AG09319 (cell line): ENCODE results near the gene RGS14.
"Not testable (repeated sequence)": the region's sequence is repeated elsewhere in the genome, so short reads cannot be mapped to it uniquely, and the experiment has no call there.

Experiments
- DNase-seq: peaks from one replicate; pipeline ENCODE4 v3.0.0-alpha.2; 2010; ENCODE audit warnings: low read depth; ENCODE audit errors: extremely low read depth
- TF ChIP-seq, protein P1 (sequence below): IDR thresholded peaks from 2 replicates; pipeline ENCODE4 v1.5.1; 2011; ENCODE audit warnings: low read depth, mild to moderate bottlenecking, inconsistent platforms, low read length, moderate library complexity

The RGS14 gene

DNA sequence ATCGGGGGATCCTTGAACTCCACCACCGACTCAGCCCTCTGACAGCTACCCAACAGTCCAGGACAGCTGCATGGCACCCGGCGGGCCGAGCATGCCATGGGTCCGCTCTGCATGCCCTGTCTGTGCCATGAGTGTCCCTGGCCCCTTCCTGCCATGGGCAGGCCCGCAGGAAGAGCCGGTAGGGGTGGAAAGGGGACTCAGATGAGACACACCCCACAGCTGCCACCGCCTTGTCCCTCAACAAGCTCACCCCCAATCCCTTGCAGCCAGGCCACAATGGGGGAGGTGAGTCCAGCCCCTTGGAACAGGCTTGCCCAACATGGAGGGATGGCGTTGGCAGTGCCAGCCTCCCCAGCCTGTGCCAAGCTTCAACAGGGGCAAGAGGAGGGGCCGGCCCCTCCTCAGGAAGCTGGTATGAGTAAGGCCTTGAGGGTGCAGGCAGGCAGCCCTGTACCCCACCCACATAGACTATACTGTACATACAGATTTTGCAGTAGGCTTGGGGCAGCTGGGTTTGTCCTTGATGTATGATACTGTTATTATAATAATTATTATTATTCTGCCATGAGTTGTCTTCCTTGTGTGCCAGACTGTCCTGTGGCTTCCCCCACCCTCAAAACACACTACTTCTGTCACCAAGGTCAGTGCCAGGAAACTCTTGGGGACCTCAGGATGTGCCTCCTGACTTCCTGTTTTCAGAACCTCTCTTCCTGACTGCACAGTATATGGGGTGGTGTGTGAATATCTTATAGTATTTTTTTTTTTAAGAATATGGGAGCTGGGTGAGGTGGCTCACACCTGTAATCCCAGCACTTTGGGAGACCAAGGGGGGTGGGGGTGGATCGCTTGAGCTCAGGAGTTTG lies 14.5 kb downstream of the RGS14 start:
- TF ChIP-seq, protein P1, sequence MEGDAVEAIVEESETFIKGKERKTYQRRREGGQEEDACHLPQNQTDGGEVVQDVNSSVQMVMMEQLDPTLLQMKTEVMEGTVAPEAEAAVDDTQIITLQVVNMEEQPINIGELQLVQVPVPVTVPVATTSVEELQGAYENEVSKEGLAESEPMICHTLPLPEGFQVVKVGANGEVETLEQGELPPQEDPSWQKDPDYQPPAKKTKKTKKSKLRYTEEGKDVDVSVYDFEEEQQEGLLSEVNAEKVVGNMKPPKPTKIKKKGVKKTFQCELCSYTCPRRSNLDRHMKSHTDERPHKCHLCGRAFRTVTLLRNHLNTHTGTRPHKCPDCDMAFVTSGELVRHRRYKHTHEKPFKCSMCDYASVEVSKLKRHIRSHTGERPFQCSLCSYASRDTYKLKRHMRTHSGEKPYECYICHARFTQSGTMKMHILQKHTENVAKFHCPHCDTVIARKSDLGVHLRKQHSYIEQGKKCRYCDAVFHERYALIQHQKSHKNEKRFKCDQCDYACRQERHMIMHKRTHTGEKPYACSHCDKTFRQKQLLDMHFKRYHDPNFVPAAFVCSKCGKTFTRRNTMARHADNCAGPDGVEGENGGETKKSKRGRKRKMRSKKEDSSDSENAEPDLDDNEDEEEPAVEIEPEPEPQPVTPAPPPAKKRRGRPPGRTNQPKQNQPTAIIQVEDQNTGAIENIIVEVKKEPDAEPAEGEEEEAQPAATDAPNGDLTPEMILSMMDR: no peak
- no peak for DNase-seq

DNA sequence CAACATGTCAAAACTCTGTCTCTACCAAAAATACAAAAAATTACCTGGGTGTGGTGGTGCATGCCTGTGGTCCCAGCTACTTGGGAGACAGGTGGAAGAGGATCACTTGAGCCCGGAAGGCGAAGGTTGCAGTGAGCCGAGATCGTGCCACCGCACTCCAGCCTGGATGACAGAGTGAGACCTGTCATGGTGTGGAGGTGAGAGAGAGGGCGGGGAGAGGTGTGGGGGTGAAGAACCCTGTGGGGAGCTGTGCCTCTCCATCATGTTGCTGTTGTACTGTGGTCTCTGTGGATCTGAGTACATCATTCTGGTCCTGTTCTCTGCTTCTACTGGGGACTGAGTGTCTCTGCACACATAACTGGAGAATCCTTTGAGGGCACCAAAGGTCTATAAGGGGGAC lies 15.2 kb downstream of the RGS14 start:
- TF ChIP-seq, protein P1: no peak
- no peak for DNase-seq

DNA sequence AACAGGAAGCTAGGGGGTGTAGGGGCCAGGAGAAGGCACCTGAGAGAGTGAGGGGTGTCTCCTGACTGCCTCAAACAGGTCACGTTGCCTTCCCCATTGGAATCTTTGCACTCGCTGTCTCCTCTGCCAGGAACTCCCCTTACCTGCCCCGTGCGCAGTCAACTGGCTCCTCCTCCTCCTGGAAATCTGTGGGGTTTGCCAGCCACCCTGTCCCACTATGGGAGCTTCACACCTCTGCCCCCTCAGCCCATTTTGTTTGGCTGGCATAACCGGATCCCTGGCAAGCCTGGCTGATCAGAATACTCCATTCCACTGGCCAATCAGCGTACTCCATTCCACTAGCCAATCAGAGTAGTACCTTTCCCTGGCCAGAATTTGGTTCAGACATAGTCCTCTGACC lies 16.1 kb downstream of the RGS14 start:
- TF ChIP-seq, protein P1: no peak
- DNase-seq: no peak

DNA sequence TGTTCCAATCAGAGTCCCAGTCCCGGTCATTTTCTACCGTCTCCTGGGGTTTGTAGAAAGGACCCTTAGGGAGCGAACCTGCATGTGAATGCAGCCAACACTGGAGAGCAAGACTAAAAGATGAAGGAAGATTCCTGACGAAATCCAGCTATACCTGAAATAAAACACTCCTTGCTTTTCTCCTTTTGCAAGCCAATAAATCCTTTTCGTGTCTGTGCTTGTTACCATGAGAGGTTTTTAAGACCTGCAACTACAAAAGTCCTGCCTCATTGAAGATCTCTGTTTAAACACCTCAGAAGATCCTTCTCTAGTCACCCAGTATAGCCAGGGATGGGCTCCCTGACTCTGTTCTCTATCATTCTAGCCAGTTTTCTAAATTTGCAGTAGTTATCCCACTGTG lies 16.5 kb downstream of the RGS14 start:
- no peak for DNase-seq
- TF ChIP-seq, protein P1: no peak

DNA sequence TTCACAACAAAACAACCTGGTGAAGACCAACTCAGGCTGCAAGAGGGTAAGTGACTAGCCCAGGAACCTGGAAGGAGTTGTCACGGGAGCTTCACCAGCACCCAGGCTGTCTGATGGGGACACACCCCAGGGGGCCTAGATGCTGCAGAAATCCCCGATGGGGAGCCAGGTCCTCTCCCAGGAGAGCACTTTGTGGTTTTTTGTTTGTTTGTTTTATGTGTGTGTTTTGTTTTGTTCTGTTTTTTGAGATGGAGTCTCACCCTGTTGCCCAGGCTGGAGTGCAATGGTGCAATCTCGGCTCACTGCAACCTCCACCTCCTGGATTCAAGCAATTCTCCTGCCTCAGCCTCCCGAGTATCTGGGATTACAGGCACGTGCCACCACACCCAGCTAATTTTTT lies 17.8 kb downstream of the RGS14 start:
- DNase-seq: not testable (repeated sequence)

DNA sequence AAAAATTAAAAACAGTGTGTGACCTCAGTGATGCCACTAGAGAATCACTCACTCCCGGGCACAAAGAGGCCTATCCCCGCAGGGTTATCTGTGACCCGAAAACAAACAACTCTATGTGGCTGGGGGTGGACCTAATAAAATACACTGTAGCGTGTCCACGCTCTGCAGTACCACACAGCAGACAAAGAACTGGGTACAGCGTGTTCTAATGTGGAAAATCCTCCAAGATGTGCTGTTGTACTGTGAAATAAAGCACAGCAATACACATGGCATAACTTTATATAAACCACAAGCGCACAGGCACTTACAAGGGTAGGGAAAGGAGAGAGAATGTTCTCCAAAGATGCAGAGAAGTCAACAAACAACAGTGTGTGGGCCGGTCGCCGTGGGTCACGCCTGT lies 18.4 kb downstream of the RGS14 start:
- DNase-seq: no peak
- TF ChIP-seq, protein P1: no peak

DNA sequence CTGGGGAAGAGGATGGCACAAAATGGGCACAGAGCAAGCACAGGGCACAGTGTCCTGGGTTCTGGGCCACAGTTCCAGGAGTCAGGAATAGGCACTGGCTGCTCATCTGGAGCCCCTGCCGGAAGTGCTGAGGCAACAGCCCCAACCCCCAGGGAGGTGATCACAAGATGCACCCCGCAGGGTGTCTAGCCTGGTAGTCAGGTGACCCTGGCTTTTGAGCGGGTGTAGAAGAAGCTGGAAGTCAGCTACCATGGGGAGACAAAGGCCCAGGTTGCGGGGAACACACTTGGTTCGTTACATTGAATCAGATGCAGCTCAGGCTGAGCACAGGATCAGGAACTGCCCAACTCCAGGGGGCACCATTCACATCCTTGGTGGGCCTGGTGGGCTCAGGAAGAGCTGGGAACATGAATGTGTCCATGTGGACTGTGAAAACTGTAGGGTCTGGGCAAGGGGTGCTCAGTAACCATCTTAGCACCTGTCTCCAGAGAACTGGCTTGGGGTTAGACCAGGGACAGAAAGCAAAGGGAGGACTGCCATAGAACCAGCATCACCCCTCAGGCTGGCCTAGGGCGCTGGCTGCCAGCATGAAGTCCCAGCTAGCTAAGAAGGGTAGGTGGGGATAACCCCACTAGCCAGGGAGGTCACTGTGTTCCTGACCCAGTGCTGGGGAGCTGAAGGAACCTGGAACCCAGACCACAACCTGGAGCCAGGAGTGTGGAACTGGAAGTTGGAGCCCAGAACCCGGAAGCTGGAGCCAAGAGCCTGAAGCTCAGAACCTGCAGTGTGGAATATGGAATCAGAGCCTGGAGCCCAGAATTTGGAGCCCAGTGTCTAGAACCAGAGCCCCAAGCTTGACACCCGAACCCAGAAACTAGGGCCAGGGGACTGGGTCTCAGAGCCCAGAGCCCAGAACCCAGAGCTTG lies 20.4 kb downstream of the RGS14 start:
- no peak for DNase-seq
- TF ChIP-seq, protein P1: no peak
